H1 (cell line): ENCODE results near the gene GPC1. TPM values are rescaled to one million over a fixed set of nuclear protein-coding genes. Genes with fewer than 3 reads are reported as not detected.

Experiments used
- CTCF ChIA-PET: fragments of 300-600 bp; sonication (Branson Sonifier 250); formaldehyde crosslinking; loops from one replicate; lab custom pipeline; 2021; ENCODE audit not compliant: partially characterized antibody; lab: Charles Lee
- POLR2A ChIA-PET: fragments of 300-600 bp; sonication (Branson Sonifier 250); formaldehyde crosslinking; loops from one replicate; lab custom pipeline; 2021; ENCODE audit warnings: inconsistent platforms; ENCODE audit not compliant: partially characterized antibody; lab: Charles Lee
- DNase-seq, 2 experiments: peaks; one replicate each; pipeline versions ENCODE4 v3.0.0 to v3.0.0-alpha.2; 2010 to 2022; ENCODE audit warnings: low spot score in 2 of 2, low read depth in 1 of 2, mixed read lengths in 1 of 2
- FAIRE-seq: peaks from 2 replicates; lab custom pipeline; 2011; peaks lifted over from hg19 to GRCh38; lab: Jason Lieb, UNC
- H2AFZ ChIP-seq: 2 replicates; pipeline ENCODE4 v1.8.1; 2012; ENCODE audit warnings: low read length, inconsistent platforms
- H2AK5ac ChIP-seq: 2 replicates; pipeline ENCODE4 v1.6.1; 2013; ENCODE audit warnings: low read depth, low read length
- H2BK120ac ChIP-seq: replicated peaks from 2 replicates; pipeline ENCODE3; 2013; ENCODE audit warnings: low read depth, low read length, inconsistent platforms
- H2BK12ac ChIP-seq: 2 replicates; pipeline ENCODE4 v1.6.1; 2013; ENCODE audit warnings: low read depth, low read length
- H2BK15ac ChIP-seq: 2 replicates; pipeline ENCODE4 v1.6.1; 2013; ENCODE audit warnings: low read length
- H2BK20ac ChIP-seq: 2 replicates; pipeline ENCODE4 v1.6.1; 2013; ENCODE audit warnings: low read length
- H2BK5ac ChIP-seq: 2 replicates; pipeline ENCODE4 v1.6.1; 2013; ENCODE audit warnings: low read depth, low read length
- H3K14ac ChIP-seq: 2 replicates; pipeline ENCODE4 v1.6.1; 2013; ENCODE audit warnings: inconsistent platforms; ENCODE audit not compliant: insufficient read length
- H3K18ac ChIP-seq: 2 replicates; pipeline ENCODE4 v1.6.1; 2013; ENCODE audit warnings: low read length; ENCODE audit errors: extremely low read depth
- H3K23ac ChIP-seq: 2 replicates; pipeline ENCODE4 v1.6.1; 2013; ENCODE audit warnings: inconsistent platforms; ENCODE audit not compliant: insufficient read length
- H3K23me2 ChIP-seq: 2 replicates; pipeline ENCODE4 v1.6.1; 2013; ENCODE audit warnings: low read depth, low read length
- H3K27ac ChIP-seq: 2 replicates; pipeline ENCODE4 v1.6.1; 2011; ENCODE audit warnings: low read depth, low read length, inconsistent platforms
- H3K27me3 ChIP-seq, 4 experiments: replicated peaks in 1 of 4; 1 replicate in 1 of 4; 2 replicates in 3 of 4; pipeline versions ENCODE4 v1.6.1 to v1.8.1; 2011 to 2013; ENCODE audit warnings: low read length in 3 of 4, mild to moderate bottlenecking in 3 of 4, inconsistent platforms in 2 of 4, mixed read lengths in 2 of 4, moderate library complexity in 1 of 4; ENCODE audit not compliant: control insufficient read depth in 3 of 4, insufficient read depth in 3 of 4; ENCODE audit errors: extremely low read depth in 1 of 4
- H3K36me3 ChIP-seq, 4 experiments: 2 replicates each; pipeline versions ENCODE4 v1.6.1 to v1.8.1; 2011 to 2013; ENCODE audit warnings: mild to moderate bottlenecking in 4 of 4, low read length in 3 of 4, moderate library complexity in 2 of 4, control low read depth in 1 of 4, inconsistent platforms in 1 of 4; ENCODE audit not compliant: insufficient read depth in 4 of 4, control insufficient read depth in 2 of 4
- H3K4ac ChIP-seq: replicated peaks from 2 replicates; pipeline ENCODE3; 2013; ENCODE audit warnings: low read length, low read depth, mixed read lengths, inconsistent platforms; ENCODE audit not compliant: insufficient read length
- H3K4me1 ChIP-seq, 4 experiments: replicated peaks in 1 of 4; 1 replicate in 1 of 4; 2 replicates in 3 of 4; pipeline versions ENCODE4 v1.6.1 to v1.8.1; 2011 to 2013; ENCODE audit warnings: low read length in 3 of 4, inconsistent platforms in 2 of 4, mixed read lengths in 1 of 4; ENCODE audit not compliant: insufficient read depth in 4 of 4, control insufficient read depth in 3 of 4
- H3K4me2 ChIP-seq, 2 experiments: 2 replicates each; pipeline versions ENCODE4 v1.6.1 to v1.8.1; 2011 to 2013; ENCODE audit warnings: low read depth in 2 of 2, low read length in 2 of 2, control low read depth in 1 of 2, inconsistent platforms in 1 of 2, mild to moderate bottlenecking in 1 of 2; ENCODE audit not compliant: insufficient read depth in 1 of 2
- H3K4me3 ChIP-seq, 4 experiments: fragments of 200-600, 300-600 bp in 1 of 4; sonication (generic), shearing (Covaris generic), sonication (Bioruptor Twin) in 1 of 4; 2 replicates each; pipeline versions ENCODE4 v1.5.1 to v1.8.1; 2011 to 2016; ENCODE audit warnings: low read length in 4 of 4, low read depth in 3 of 4, control low read depth in 2 of 4, inconsistent platforms in 2 of 4, mild to moderate bottlenecking in 2 of 4, mixed read lengths in 1 of 4, moderate library complexity in 1 of 4; ENCODE audit not compliant: insufficient read depth in 2 of 4; ENCODE audit errors: extremely low read depth in 1 of 4
- H3K56ac ChIP-seq: replicated peaks from 2 replicates; pipeline ENCODE3; 2013; ENCODE audit warnings: low read depth, mild to moderate bottlenecking, mixed read lengths, low read length, inconsistent platforms; ENCODE audit not compliant: insufficient read length
- H3K79me1 ChIP-seq: 2 replicates; pipeline ENCODE4 v1.6.1; 2013; ENCODE audit warnings: low read depth, low read length, control low read depth
- H3K79me2 ChIP-seq, 2 experiments: 2 replicates each; pipeline versions ENCODE4 v1.6.1 to v1.8.1; 2012 to 2013; ENCODE audit warnings: low read length in 2 of 2, mild to moderate bottlenecking in 2 of 2, inconsistent platforms in 1 of 2; ENCODE audit not compliant: insufficient read depth in 2 of 2, control insufficient read depth in 1 of 2
- H3K9ac ChIP-seq, 4 experiments: replicated peaks in 1 of 4; 1 replicate in 1 of 4; 2 replicates in 3 of 4; pipeline versions ENCODE4 v1.6.1 to v1.8.1; 2011 to 2013; ENCODE audit warnings: low read depth in 3 of 4, low read length in 3 of 4, control low read depth in 2 of 4, mild to moderate bottlenecking in 2 of 4, moderate library complexity in 2 of 4, inconsistent platforms in 1 of 4; ENCODE audit errors: extremely low read depth in 1 of 4
- H3K9me3 ChIP-seq, 2 experiments: 2 replicates each; pipeline versions ENCODE4 v1.6.1 to v1.8.1; 2012 to 2013; ENCODE audit warnings: mild to moderate bottlenecking in 2 of 2, moderate library complexity in 2 of 2, control low read depth in 1 of 2, inconsistent platforms in 1 of 2, low read depth in 1 of 2, low read length in 1 of 2, mixed read lengths in 1 of 2; ENCODE audit not compliant: insufficient read depth in 2 of 2
- H4K20me1 ChIP-seq, 2 experiments: replicated peaks in 1 of 2; 2 replicates each; pipeline versions ENCODE3 to v1.8.1; 2011 to 2013; ENCODE audit warnings: inconsistent platforms in 2 of 2, low read length in 2 of 2, mild to moderate bottlenecking in 1 of 2; ENCODE audit not compliant: insufficient read depth in 2 of 2, control insufficient read depth in 1 of 2
- H4K5ac ChIP-seq: 2 replicates; pipeline ENCODE4 v1.6.1; 2013; ENCODE audit warnings: low read length, low read depth, mixed read lengths, inconsistent platforms; ENCODE audit not compliant: insufficient read length
- H4K8ac ChIP-seq: 2 replicates; pipeline ENCODE4 v1.8.0; 2013; ENCODE audit warnings: mild to moderate bottlenecking, moderate library complexity, low read length, inconsistent platforms; ENCODE audit not compliant: insufficient read depth; ENCODE audit errors: extremely low read depth
- H4K91ac ChIP-seq: replicated peaks from 2 replicates; pipeline ENCODE3; 2013; ENCODE audit warnings: low read length, mixed read lengths, inconsistent platforms; ENCODE audit not compliant: insufficient read length
- ASH2L ChIP-seq: fragments of 200-600, 300-600 bp; sonication (generic); IDR thresholded peaks from one replicate; pipeline ENCODE4 v1.7.1; 2017; ENCODE audit warnings: low read length
- CREB1 ChIP-seq: IDR thresholded peaks from 2 replicates; pipeline ENCODE4 v1.6.1; 2012; ENCODE audit warnings: inconsistent platforms
- CTBP2 ChIP-seq: IDR thresholded peaks from 2 replicates; pipeline ENCODE4 v1.7.0; 2011; ENCODE audit warnings: borderline replicate concordance, mild to moderate bottlenecking, moderate library complexity, mixed read lengths, low read length; ENCODE audit not compliant: insufficient read depth, insufficient read length
- HDAC6 ChIP-seq: IDR thresholded peaks from one replicate; pipeline ENCODE4 v1.7.1; 2012; ENCODE audit warnings: low read depth, mild to moderate bottlenecking, inconsistent platforms, low read length, moderate library complexity
- POLR2A ChIP-seq, 2 experiments: IDR thresholded peaks; 1 replicate in 1 of 2; 2 replicates in 1 of 2; pipeline ENCODE4 v1.6.1; 2011; ENCODE audit warnings: low read depth in 2 of 2, low read length in 2 of 2, mild to moderate bottlenecking in 2 of 2; ENCODE audit errors: control extremely low read depth in 1 of 2
- RXRA ChIP-seq: IDR thresholded peaks from 2 replicates; pipeline ENCODE4 v1.6.1; 2011; ENCODE audit warnings: low read depth, mild to moderate bottlenecking, low read length, moderate library complexity; ENCODE audit not compliant: insufficient read depth
- SIRT6 ChIP-seq: IDR thresholded peaks from one replicate; pipeline ENCODE4 v1.7.1; 2012; ENCODE audit warnings: low read length, inconsistent platforms
- SIX5 ChIP-seq: IDR thresholded peaks from 2 replicates; pipeline ENCODE4 v1.6.1; 2011; ENCODE audit warnings: mild to moderate bottlenecking, low read depth, low read length
- SP1 ChIP-seq: IDR thresholded peaks from 2 replicates; pipeline ENCODE4 v1.6.1; 2011; ENCODE audit warnings: low read depth, low read length
- SP2 ChIP-seq: IDR thresholded peaks from 2 replicates; pipeline ENCODE4 v1.6.1; 2012; ENCODE audit warnings: mild to moderate bottlenecking, low read length, inconsistent platforms
- SP4 ChIP-seq: IDR thresholded peaks from 2 replicates; pipeline ENCODE4 v1.6.1; 2012; ENCODE audit warnings: low read length, inconsistent platforms
- TCF12 ChIP-seq: IDR thresholded peaks from 2 replicates; pipeline ENCODE4 v1.6.1; 2011; ENCODE audit warnings: low read depth, mild to moderate bottlenecking, low read length
- WGBS, 2 experiments: shearing (Covaris generic) in 1 of 2; methylation state at CpG; one replicate each; pipeline versions ENCODE4 v1.1.6 to v1.1.7; 2013 to 2015; ENCODE audit warnings: low lambda C conversion rate in 2 of 2, mixed read lengths in 2 of 2, inconsistent platforms in 1 of 2, low coverage in 1 of 2, missing lambda C conversion rate in 1 of 2; ENCODE audit not compliant: insufficient replicate concordance in 2 of 2, insufficient coverage in 1 of 2, insufficient read length in 1 of 2; ENCODE audit errors: extremely low coverage in 1 of 2, missing lambda C conversion rate in 1 of 2; 5-methylcytosine and 5-hydroxymethylcytosine counted together
- polyA plus RNA-seq, 7 experiments: library from polyadenylated mRNA; depleted of rRNA in 3 of 7; stranded (reverse) in 5 of 7; unstranded in 2 of 7; fragments of >200 nt in 5 of 7; fragments of 200-250 nt in 2 of 7; gene quantifications; 1 replicate in 5 of 7; 2 replicates in 1 of 7; 4 replicates in 1 of 7; pipeline versions ENCODE4 v1.2.1 to v1.2.3, GENCODE V29; 2011 to 2013; ENCODE audit warnings: missing spikeins in 2 of 7, mixed read lengths in 2 of 7
- total RNA-seq: library from RNA; stranded (reverse); fragmentation: NEBNext Ultra II Directional; extraction: Animal tissue kit (Norgen Biotek cat#: 25700); gene quantifications from 2 replicates; pipeline ENCODE4 v1.2.1, GENCODE V29; 2021

The GPC1 gene
- total and polyA plus RNA-seq, 2 of the 8 experiments (the other 6 are each of a cell fraction or from before 2014, with no cell fraction given) = 21.9 to 28.3 TPM

GRCh38 chr2:240467149-240467642 lies 31.7 kb downstream of the GPC1 start:
- POLR2A ChIA-PET = no interaction called here
- Histone ChIP-seq H2BK20ac (no peak overlapping the region), H4K5ac (no peak overlapping the region), H4K8ac (no peak overlapping the region), H2AFZ (no peak overlapping the region), H2BK120ac (no peak overlapping the region), H3K56ac (no peak overlapping the region), H2BK12ac (no peak overlapping the region), H3K4ac (no peak overlapping the region), H2BK5ac (no peak overlapping the region), H3K27ac (no peak overlapping the region), H3K79me2 (no peaks in the 10 kb centered on the region), H2BK15ac (no peak overlapping the region), H2AK5ac (no peak overlapping the region), H3K23ac (no peak overlapping the region), H4K20me1 (peaks cover 0 to 11% of the 10 kb centered on the region in 2 experiments), H3K36me3 (peaks cover 0 to 13% (median 3%) of the 10 kb centered on the region in 4 experiments; a peak in 5 of 8 replicates), H3K4me1 (no peaks in the 10 kb centered on the region), H4K91ac (no peak overlapping the region), H3K18ac (no peak overlapping the region), H3K79me1 (no peaks in the 10 kb centered on the region), H3K23me2 (peaks cover 4% of the 10 kb centered on the region; the same call in 1 of the 2 replicates), H3K14ac (no peak overlapping the region), H3K4me2 (no peak overlapping the region), H3K9ac (no peak overlapping the region), H3K4me3 (no peak overlapping the region), H3K9me3 (no peaks in the 10 kb centered on the region), H3K27me3 (peaks cover 0 to 5% (median 3%) of the 10 kb centered on the region in 4 experiments; a peak in 3 of 7 replicates)
- DNase-seq (no peak), FAIRE-seq (no peak)
- CTCF ChIA-PET = interaction anchor here (0.7 to 2.1 kb wide), 3 partner anchors 9 to 177 kb away, joined by 3 to 6 read pairs (median 4); no protein-coding TSS in a partner anchor
- no peak for TF ChIP-seq POLR2A (IDR thresholded peaks at IDR 0.05; ENCODE audit: control extremely low read depth in 1 of 2, low read depth in 2 of 2, low read length in 2 of 2)
- TF ChIP-seq TCF12 = no peak
- TF ChIP-seq CTBP2 = no peak
- no peak for TF ChIP-seq RXRA
- no peak for TF ChIP-seq SIRT6
- TF ChIP-seq CREB1 = no peak
- no peak for TF ChIP-seq SIX5
- TF ChIP-seq ASH2L = no peak
- no peak for TF ChIP-seq SP1
- TF ChIP-seq HDAC6 = no peak
- TF ChIP-seq SP2 = no peak
- TF ChIP-seq SP4 = no peak
- 80% methylated on average over 11 of the region's 12 CpGs; no CpG with 5 or more reads in 1 of the 2 experiments for WGBS, 2 experiments
